ENCODE data around the gene OTOG. TPM values are rescaled to one million over a fixed set of nuclear protein-coding genes. Genes with fewer than 3 reads are reported as not detected.

The OTOG gene
- total RNA-seq, 1 donor from 2014 or later, result 0.12 TPM

DNA sequence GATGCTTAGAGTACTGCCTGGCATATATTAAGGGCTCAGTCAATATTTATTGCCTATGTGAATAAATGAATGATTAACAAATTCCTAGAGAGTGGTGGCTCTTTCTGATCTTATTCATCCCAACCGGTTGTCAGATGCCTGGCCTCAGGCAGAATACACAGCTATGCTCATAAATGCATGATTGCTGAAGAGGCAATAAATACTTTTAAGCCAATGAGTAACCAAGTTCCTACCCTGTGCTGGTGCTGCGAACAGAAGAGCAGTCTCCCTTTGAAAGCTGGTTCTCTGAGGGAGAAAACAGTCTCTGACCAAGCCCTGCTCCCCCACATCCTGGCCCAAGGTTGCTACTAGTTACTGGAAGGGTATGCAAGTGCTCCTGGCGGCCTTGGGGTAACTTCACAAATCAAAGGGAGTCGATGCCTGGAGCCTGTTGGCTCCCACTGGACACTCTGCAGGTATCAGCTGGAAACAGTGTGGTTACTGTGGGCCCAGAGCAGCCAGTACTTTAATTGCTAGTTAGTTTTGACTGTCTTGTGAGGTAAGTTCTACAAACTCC is 5.7 kb upstream of the OTOG start:
- DNase-seq (ENCODE audit: low spot score), result no peak

DNA sequence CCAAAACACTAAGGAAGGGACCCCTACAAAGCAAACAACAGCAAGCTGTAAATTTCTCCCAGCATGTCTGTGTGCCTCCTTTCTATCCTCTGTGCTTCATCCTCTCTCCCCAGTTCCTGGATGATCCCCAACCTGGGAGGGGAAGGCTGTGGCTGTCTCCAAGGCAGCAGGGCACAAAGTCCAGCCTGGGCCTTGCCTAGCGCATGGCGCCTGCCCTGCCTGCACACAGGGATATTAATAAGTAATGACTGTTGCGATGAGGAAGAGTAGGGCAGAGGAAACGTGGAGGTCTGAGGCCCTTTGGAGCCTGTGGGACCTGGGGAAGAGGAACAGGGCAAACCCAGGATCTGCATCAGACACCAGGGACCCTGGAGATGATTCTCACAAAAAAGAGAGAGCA is 4.8 kb upstream of the OTOG start:
- peak; percentile 88 for DNase-seq (ENCODE audit: low spot score)

DNA sequence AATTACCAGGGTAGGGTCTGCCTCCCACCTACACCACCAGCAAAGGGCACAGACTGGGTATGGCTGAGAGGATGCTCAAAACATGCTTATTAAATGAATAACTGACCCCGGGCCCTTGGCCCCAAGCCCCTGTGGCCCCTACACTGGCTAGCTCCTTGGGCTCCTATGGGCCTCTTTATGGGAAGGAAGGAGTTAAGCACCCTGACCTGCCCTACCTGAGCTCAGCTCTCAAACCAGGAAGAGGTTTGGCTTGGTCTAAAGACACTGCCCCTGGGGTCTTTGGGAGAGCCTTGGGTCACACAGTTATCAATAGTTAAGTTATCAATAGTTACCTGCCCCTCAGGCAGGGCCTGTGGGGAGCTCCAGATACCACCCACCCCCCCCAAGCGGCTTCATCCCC is 4.0 kb upstream of the OTOG start:
- DNase-seq (ENCODE audit: low spot score), result no peak

DNA sequence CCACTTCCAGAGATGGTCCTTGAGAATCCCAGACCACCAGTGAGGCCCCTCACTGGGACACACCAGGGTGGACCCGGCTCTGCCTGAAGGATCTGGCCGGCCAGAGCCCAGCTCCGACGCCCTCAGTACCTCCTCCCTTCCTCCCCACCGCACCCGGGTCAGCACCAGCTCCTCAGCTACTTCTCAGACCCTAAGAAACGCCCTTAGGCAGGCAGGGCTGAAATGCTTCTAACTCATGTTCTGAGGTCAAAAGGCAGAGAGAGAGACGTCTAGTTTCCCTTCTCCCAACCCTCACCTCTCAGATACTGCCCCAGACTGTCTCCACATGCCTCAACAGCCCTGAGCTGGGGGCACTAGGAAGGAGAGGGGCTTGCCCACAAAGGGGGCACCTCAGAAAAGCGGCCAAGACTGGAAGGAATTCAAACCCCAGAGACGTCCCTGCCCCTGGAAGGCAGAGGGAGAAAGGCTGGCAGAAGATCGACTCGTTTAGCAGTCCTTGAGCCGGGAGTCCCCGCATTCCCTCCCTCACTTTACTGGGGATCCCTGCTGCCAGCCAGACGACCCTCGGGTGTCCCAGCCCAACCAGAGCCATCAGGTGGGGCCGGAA is 3.4 kb upstream of the OTOG start:
- DNase-seq (ENCODE audit: low spot score), result no peak

DNA sequence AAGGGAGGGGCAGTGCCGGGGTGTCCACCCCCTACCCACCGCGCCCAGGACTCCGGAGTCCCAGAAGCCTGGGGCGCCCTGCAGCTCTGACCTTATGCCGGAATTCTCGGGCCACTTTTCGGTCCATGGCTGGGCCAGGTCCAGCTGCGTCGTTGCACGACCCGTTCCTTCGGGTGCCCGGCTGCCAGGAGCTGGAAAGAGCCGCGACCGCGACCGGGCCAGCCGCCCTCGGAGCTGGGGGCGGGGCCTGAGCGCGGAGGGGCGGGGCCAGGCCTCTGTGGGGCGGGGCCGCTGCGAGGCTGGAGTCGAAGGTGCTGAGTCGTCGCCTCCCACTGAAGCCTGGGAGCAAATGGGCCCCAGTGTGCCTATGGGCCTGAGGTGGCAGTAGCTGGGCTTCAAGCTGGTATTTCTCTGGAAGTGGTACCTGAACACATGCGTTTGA is 2.9 kb upstream of the OTOG start, which contains the start of gene USH1C:
Gene USH1C, minus strand, starts transcription at position 236 of the 442 bp plus-strand sequence. Its CDS starts 109 bp downstream, at position 127.
- DNase-seq (ENCODE audit: low spot score), result peak; percentile 64

DNA sequence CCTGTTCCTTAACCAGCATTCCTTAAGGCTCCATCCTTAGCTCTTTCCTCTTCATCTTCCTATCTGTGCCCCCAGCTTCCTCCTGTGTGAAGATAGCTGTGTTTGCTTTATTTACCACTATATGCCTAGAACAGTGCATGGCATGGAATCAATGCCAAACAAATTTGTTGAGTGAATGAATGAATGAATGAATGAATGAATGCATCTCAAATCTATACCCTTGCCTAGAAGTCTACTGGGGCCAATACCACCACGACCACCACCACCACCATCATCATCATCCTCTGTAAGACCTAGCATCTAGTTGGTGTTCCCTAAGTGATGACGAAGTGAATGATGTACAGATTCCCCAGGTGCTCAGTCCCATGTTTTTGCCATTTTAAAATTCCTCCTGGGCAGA is 819 bp upstream of the OTOG start:
- DNase-seq (ENCODE audit: low spot score), result no peak

DNA sequence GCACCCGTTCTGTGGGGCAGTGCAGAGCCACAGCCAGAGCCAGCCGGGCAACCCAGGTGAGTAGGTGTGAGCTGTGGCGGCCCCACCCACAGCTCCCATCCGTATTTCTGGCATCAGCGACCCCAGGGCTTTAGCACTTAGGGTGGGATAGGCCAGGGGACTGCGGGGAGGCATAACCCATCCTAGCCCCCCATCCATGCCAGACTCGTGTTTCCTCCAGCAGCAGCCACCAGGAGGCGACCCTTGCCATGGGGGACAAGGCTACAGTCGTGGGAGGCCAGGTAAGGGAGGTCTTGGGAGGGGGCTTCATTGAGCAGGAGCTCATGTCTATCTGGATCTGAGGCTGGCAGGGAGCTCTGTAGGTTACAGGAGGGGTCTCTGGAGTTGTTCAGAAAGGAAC is 873 bp downstream of the OTOG start:
- no peak for DNase-seq (ENCODE audit: low spot score)

DNA sequence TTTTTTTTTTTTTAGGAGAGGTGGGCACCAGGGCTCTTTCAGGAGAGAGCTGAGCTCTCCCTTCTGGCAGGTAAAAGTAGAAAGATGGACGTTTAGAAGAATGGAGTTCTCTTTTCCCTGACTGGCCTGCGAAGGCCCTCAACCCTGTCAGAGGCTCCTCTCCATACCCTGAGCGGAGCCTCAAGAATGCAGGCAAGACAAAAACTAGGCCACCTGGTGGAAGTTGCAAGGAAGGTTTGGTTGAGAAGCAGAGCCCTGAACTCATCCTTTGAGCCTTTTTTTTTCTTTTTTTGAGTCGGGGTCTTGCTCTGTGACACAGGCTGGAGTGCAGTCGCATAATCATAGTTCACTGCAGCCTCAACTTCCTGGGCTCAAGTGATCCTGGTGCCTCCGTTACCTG is 1.4 kb downstream of the OTOG start:
- no peak for DNase-seq (ENCODE audit: low spot score)

DNA sequence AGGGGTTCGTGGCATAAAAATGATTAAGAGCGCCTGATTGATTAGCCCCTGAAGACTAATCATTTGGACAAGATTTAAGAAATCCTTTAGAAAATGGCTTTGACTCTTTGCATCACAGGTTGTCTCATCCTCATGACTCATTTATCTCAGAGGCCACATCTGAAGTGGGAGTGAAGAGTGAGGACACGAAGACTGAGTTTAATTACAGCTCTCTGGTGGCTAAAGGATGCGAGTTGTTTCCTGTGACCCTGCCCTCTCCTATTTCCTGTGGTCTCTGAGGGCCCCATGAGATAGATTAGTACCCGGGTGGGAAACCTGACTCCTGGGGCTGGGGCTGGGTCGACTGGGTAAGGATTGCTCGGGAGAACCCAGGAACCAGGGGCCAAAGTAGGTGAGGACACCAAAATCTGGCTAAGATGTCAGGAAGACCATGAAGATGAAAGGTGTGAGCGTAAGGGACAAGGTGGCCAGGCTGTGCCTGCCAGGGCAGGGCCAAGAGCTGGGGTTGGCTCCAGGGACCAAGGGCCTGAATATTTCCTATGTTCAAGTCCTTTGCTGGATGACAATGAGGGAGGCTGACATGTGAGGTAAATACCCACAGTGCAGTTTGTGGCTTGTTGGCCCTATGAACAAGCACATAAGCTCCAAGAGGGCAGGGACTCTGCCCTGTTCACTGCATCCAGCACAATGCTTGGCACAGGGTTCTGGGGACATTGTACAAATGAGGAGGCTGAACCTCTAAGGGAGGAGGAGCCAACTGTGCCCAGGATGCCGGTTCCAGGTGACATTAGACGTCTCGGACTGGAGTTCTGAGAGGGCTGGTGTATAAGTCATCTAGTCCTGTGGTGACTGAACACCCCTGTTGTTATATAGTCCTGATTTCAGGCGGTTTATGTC is 3.6 kb downstream of the OTOG start:
- DNase-seq (ENCODE audit: low spot score), result no peak

DNA sequence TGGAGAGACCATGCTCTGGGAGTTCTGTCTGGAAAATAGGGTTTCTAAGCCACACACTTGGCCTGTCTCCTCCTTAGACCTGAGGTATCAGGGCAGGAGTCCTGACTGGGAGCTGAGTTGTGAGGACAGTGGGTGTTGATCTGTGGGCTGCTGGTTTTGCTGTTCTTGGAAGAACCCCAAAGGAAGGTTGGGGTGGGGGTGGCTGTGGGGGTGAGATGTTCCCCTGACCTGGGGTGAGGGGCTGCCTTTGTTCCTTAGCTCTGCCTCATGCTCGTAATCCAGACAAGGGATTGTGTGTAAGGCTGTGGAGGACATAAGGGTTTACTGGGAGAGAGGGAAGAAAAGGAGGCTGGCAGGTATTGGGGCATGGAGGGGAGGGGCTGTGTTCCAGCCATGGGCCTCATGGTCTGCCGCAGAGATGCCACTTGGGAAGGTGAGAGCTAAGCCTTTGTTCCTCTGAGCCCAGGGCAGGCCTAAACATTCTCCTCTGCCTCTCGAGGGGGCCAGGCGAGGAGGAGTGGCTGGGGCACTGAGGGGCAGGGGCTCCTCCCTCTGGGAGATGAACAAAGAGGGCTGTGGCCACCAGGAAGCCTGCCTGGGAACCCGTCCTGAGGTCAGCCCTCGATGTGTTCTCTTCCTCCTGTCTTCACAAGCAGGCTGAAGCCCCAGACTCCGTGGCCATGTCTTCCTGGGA is 4.4 kb downstream of the OTOG start:
- DNase-seq (ENCODE audit: low spot score), result no peak

DNA sequence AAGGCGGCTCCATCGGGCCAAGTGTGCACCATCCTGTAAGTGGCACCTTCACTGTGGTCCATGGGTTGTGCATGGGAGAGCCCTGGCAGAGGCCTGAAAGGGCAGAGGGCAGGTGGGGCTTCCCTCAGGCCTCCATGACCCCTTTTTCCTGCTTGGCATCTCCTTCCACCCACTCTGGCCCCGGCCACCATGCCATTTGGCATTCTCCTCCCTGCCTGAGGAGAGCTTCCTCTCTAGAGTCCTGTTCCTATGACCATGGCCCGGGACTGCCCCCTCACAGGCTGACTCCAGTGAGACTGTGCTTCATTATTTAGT is 4.9 kb downstream of the OTOG start:
- DNase-seq (ENCODE audit: low spot score), result no peak

DNA sequence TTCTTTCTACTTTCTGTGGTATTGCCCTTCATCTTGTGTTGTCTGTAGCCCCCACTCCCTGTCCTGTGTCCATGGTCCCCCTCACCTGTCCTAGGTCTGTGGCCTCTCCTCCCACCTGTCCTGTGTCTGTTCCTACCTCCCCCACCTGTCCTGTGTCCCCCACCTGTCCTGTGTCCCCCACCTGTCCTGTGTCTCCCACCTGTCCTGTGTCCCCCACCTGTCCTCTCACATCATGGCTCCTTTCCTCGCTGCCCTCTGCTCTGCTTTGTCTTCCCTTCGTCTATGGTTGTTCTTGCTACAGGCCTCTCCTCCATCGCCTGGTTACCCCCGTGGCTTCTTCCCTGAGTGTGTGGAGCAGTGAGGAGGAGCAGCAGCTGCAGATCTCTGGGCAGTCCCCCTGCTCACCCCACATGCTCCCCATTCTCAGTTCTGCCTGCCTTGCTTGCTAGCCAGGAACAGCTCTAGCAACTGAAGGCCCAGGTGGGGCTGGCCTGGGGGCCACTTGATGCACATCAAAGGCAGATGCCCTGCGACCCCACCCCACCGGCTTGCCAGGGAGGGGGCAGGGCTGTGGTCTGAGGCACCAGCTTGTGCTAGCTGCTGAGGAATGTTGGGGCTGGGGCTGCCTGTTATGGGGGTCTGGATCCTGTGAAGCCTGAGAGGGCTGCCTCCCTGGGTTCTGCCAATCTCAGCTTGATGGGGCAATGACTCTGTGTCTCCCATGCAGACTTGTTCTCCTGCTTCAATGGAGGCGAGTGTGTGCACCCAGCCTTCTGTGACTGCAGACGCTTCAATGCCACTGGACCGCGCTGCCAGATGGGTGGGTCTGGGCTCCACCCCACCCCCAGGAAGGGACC is 5.6 kb downstream of the OTOG start:
- no peak for DNase-seq (ENCODE audit: low spot score)

DNA sequence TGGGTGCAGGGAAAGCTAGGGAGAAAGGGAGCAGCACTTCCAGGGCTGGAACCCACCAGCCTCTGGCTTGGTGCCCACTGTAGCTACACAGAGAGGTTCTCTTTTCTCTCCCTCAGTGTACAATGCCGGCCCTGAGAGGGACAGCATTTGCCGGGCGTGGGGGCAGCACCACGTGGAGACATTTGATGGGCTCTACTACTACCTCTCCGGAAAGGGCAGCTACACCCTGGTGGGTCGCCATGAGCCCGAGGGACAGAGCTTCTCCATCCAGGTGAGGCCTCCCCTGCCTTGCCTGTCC is 6.1 kb downstream of the OTOG start:
- no peak for DNase-seq (ENCODE audit: low spot score)

DNA sequence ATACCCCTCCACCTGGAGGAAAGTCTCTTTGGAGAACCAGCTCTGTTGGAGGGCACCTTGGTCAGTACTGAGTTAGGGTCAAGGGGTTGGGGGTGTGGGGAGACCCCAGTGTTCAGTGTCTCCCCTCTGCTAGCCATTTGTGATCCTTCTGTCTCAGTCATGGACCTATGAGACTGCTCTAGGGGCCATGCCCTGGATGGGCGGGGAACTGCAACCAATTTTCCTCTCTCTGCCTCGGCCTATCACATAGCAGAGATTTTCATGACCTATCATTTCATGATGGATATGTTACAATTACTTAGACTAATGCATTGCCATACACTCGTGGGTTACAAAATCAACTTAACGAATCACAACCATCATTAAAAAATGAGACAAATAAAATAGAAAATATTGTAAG is 7.4 kb downstream of the OTOG start:
- no peak for DNase-seq (ENCODE audit: low spot score)

DNA sequence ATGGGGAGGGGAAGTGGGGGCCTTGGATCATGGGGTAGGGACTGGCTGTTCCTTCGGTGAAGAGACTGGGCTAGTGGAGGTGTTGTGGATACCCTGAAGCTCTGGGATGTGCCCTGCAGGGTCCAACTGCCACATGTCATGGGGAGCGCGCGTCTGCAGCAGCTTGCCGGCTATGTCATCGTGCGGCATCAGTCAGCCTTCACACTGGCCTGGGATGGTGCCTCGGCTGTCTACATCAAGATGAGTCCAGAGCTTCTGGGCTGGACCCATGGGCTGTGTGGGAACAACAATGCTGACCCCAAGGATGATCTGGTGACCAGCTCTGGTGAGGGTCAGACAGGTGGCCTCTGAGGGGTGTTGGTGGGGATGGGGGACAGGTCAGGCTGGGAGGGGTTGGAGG is 9.9 kb downstream of the OTOG start:
- no peak for DNase-seq (ENCODE audit: low spot score)

DNA sequence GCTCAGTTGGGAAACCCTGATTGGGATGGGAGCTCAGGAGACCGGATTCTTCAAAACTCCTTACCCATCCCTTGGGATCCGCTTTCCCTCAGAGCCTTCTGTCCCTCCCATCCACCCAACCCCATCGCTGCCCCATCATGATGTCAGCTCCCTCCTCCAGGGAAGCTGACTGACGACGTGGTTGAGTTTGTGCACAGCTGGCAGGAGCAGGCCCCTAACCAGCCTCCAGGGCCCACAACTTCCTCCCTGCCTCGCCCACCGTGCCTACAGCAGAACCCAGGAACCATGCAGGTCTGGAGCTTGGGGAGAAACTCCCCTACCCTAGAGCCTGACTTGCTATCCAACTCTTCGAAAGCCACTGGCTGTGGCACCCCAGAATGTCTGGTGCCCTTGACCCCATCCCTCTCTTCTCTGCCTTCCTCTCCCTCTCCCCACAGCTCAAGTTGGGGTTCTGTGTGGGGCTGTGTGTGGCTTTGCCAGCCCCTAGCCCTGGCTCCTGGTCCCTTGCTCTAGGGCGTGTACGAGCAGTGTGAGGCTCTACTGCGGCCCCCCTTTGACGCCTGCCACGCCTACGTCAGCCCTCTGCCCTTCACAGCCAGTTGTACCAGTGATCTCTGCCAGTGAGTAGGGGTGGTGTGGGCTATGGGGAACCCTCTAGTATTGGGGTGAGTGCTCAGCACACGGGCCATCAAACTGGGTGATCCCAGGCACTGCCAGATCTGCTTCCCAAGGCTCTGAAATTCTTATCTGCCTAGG is 11.1 kb downstream of the OTOG start:
- DNase-seq (ENCODE audit: low spot score), result no peak

DNA sequence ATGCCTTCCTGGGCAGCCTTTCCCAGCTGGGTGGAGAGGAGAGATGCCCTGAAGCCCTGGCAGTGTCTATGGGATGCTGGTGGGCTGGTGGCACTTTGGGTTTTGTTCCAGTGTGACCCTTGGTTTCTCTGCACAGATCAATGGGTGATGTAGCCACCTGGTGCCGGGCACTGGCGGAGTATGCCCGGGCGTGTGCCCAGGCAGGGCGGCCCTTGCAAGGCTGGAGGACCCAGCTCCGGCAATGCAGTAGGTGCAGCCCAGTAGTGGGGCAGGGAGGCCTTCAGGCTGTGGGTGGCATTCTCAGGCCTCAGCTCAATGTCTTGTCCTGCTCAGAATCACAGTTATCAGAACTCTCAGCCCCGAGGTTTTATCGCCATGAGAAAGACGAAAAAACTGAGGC is 11.9 kb downstream of the OTOG start:
- DNase-seq (ENCODE audit: low spot score), result no peak

DNA sequence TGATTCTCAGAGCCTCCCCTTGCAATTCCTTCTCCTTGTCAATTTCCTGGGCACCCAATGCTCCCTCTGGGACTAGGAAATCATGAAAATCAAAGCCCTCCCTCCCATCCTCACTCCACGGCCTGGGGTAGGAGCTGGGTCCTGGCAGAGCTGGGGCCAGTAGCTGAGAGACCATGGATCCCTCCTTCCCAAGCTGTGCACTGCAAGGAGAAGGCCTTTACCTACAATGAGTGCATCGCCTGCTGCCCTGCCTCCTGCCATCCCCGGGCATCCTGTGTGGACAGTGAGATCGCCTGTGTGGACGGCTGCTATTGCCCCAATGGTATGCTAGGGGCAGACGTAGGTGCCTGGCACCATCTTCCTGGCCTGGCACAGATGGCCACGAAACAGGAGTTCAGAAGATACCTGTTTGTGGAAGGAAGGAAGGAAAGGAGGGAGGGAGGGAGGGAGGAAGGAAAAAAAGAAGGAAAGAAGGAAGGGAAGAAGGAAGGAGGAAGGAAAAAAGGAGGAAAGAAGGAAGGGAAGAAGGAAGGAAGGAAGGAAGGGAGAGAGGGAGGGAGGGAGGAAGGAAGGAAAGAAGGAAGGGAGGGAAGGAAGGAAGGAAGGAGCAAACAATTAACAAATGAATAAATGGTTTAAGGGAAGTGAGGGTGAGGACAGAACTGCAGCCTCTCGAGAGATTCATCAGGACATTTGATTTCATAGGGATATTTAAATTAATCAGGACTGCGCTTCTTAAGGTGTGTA is 12.5 kb downstream of the OTOG start:
- DNase-seq (ENCODE audit: low spot score), result no peak

DNA sequence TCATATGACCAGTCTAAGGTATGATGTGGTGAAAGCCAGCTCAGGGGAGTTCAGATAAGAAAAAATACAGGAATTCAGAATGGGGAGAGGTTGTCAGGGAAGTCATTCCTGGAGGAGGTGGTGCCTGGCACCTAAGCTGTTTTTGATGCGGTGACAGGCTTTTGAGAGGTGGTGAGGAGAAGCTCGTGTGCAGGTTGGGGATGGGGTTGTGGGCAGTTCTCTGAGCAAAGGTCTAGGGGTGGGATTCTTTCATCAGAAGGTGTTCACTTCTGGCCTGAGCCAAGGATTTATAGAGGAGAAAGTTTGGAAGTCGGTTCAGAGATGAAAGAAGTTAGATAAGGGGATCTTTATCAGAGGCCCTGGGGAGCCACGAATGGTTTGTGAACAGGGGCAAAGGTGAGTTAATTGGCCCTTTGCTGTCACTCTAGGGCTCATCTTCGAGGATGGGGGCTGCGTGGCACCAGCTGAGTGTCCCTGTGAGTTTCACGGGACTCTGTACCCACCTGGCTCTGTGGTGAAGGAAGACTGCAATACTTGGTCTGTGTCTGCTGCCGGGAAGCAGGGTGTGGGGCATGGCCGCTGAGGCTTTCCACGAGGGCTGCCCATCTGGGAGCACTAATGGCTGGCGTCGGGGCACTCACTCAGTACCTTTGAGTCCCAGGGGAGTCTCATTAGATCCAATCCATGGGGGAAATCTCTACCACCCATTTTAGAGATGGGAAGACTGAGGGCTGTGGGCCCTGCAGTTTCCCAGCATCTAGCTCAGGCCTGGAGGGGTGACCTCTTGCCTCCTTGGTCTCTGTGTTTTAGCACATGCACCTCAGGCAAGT is 13.4 kb downstream of the OTOG start:
- DNase-seq (ENCODE audit: low spot score), result no peak

DNA sequence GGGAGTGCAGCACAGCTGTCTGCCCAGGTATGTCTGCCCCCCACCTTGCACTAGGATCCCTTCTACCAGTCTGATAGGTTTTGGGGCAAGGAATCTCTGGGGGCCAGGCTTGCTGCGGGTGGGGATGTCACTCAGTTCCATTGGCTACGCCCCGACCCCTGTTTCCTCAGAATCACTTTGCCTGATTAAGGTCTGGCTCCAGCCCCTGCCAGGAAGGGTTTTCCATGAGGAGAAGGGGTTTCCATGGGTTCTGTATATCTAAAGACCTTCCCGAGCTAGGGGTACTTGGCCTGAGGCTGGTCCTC is 14.0 kb downstream of the OTOG start:
- no peak for DNase-seq (ENCODE audit: low spot score)
